ENCODE data around the gene PCAT7.
"Not testable (repeated sequence)": the region's sequence is repeated elsewhere in the genome, so short reads cannot be mapped to it uniquely, and the experiment has no call there.

PCAT7 gene

DNA sequence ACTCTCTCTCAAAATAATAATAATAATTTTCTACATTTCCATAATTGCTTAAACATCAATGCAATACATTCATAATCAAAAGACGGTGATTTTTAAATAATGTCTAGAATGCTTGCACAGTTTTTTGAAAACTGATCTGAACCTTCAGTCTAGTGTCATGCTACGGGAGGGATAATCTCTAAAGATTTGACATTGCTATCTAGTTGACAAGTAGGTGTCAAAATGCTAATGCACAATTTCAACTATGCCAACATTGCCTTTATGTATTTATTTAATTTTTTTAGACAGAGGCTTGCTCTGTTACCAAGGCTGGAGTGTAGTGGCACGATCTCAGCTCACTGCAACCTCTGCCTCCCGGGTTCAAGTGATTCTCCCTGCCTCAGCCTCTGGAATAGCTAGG, 16.0 kb upstream of the PCAT7 start:
- no peak overlapping the region for H3K4me3 ChIP-seq (ENCODE audit: low read depth, low read length)
- TF ChIP-seq CTCF (IDR thresholded peaks at IDR 0.05; ENCODE audit: low read depth, low read length), result no peak

GRCh38 chr9:94544335-94544734, 10.5 kb upstream of the PCAT7 start:
- not testable (repeated sequence) for H3K4me3 ChIP-seq (ENCODE audit: low read depth, low read length)

GRCh38 chr9:94545940-94546339, 8.9 kb upstream of the PCAT7 start:
- no peak overlapping the region for H3K4me3 ChIP-seq (ENCODE audit: low read depth, low read length)

DNA sequence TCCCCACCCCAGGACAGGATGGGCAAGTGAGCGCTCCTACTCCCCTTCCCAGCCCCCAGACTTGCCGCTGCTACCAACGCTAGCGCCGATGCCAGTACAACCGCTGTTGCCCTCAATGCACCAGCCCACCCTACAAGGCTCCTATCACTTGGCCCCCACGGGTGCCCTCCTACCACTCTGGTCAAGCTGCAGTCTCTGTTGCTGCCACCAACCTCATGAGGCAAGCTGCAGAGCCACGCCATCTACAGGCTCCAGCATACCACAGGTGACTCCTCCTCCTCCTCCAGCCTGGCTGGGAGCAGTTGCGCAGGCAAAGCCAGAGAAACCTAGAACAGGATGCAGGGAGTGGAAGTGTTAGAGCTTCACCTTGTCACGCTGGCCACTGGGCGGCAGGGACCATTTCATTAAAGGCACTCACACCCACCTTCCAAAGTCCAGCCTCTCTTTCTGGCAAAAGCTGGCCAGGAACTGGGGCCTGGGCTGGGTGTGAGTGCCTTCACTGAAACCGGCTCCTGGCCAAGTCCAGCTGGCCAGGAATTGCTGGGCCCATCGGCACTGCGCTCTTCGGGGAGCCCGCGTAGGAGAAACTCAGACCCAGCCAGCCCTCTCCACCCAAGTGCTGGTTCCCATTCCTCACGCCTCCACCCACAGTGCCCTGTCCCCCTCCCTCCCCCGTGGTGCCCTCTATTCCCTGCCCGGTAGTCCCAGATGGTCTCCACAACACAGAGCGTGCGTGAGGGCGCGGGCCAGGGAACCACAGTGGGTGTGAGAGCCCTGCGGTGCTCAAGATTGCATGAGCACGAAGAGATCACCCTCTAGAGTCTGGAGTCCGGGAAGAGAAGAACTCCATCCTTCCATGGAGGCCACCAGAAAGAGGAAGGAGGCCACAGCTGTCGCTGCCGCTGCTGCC, 1.6 kb upstream of the PCAT7 start:
- no peak for TF ChIP-seq CTCF (IDR thresholded peaks at IDR 0.05; ENCODE audit: low read depth, low read length)
- no peak overlapping the region for H3K4me3 ChIP-seq (ENCODE audit: low read depth, low read length)

More at GRCh38 chr9:94545940-94546339, 8.9 kb upstream of the PCAT7 start:
- TF ChIP-seq CTCF (IDR thresholded peaks at IDR 0.05; ENCODE audit: low read depth, low read length), result no peak

- TF ChIP-seq CTCF (IDR thresholded peaks at IDR 0.05; ENCODE audit: low read depth, low read length), result no peak
- H3K4me3 ChIP-seq (ENCODE audit: low read depth, low read length), result no peak overlapping the region
Measured at GRCh38 chr9:94554078-94554438, 825 bp upstream of the PCAT7 start.

DNA sequence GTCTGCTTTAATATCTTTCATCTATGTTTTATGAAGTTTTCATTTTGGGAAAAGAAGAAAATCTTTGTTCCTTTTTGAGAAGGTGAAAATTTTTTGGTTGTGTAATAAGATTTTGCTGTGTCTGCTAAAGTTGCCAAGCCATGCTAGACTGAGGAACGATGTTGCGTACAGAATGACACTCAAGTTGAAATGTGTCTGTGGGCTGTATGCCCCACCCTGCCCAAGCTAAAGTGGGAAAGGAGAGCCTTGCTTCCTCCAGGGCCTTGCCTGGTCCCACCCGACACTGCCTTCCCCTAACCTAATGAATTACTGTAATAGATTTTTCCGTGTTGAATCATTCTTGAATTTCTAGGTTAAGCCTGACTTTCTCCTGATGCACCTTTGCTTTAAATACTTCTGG, 2.5 kb downstream of the PCAT7 start:
- no peak for TF ChIP-seq CTCF (IDR thresholded peaks at IDR 0.05; ENCODE audit: low read depth, low read length)
- no peak overlapping the region for H3K4me3 ChIP-seq (ENCODE audit: low read depth, low read length)

GRCh38 chr9:94560237-94560636, 5.4 kb downstream of the PCAT7 start:
- TF ChIP-seq CTCF (IDR thresholded peaks at IDR 0.05; ENCODE audit: low read depth, low read length), result no peak
- H3K4me3 ChIP-seq (ENCODE audit: low read depth, low read length), result no peak overlapping the region

- no peak overlapping the region for H3K4me3 ChIP-seq (ENCODE audit: low read depth, low read length)
- no peak for TF ChIP-seq CTCF (IDR thresholded peaks at IDR 0.05; ENCODE audit: low read depth, low read length)
Measured at GRCh38 chr9:94563548-94563947, 8.7 kb downstream of the PCAT7 start.

DNA sequence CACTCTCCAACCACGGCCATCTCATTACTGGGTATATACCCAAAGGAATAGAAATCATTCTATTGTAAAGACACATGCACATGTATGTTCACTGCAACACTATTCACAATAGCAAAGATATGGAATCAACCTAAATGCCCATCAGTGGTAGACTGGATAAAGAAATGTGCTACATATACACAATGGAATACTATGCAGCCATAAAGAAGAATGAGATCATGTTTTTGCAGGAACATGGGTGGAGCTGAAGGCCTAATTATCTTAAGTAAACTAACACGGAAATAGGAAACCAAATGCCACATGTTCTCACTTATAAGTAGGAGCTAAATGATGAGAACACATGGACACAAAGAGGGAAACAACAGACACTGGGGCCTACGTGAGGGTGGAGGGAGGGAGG, 9.4 kb downstream of the PCAT7 start:
- H3K4me3 ChIP-seq (ENCODE audit: low read depth, low read length), result not testable (repeated sequence)
